Mucosa of rectum (tissue), 2 donors: Measurements from ENCODE around the gene PLEKHG3.

Experiments
- H3K27ac ChIP-seq, 2 donors: one replicate each; pipeline ENCODE4 v1.7.0; 2013; ENCODE audit warnings: inconsistent platforms in 2 of 2, low read depth in 2 of 2, low read length in 2 of 2
- H3K27me3 ChIP-seq, 2 donors: one replicate each; pipeline ENCODE4 v1.7.0; 2013; ENCODE audit warnings: low read length in 2 of 2; ENCODE audit not compliant: control insufficient read depth in 2 of 2, insufficient read depth in 2 of 2
- H3K36me3 ChIP-seq, 2 donors: one replicate each; pipeline ENCODE4 v1.7.0; 2013; ENCODE audit warnings: low read length in 2 of 2; ENCODE audit not compliant: control insufficient read depth in 2 of 2, insufficient read depth in 2 of 2
- H3K4me1 ChIP-seq, 2 donors: one replicate each; pipeline ENCODE4 v1.7.0; 2013; ENCODE audit warnings: low read length in 2 of 2, mild to moderate bottlenecking in 1 of 2; ENCODE audit not compliant: control insufficient read depth in 2 of 2, insufficient read depth in 2 of 2
- H3K4me3 ChIP-seq, 2 donors: one replicate each; pipeline ENCODE4 v1.7.0; 2013; ENCODE audit warnings: low read length in 2 of 2
- H3K9ac ChIP-seq, 2 donors: one replicate each; pipeline ENCODE4 v1.7.0; 2013; ENCODE audit warnings: low read length in 2 of 2, low read depth in 1 of 2, mild to moderate bottlenecking in 1 of 2
- H3K9me3 ChIP-seq, 2 donors: one replicate each; pipeline ENCODE4 v1.7.0; 2013; ENCODE audit warnings: low read length in 2 of 2; ENCODE audit not compliant: control insufficient read depth in 2 of 2
- donor health status: healthy.
- donor health status: Normal muscosa, but diverticular disease.

PLEKHG3 gene

DNA sequence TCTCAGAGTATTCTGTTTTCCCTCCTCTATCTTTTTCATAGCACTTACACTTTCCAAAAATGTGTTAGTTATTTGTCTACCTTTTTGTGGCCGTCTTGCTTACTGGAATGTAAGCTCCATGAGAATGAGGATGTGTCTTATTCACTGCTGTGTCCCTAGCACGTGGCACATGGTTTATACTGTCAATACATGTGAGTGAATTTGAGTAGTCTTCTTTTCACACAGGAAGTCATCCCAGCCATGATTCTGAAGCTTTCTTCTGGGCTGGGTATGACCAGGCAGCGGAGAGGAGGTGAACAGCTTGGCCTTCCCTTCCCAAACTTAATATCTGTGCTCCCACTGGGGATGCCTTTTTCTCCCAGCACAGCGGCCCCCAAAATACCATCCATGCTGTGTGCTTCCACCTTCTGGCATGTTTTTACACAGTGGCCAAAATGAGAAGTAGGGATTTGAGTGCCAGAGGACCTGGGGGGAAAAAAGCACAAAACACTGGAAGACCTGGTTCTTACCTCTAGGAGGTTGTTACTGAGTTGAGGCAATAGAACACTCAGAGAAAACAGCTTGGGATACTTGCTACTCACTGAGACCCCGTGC, 10.3 kb downstream of the PLEKHG3 start:
- H3K4me3 ChIP-seq = no peak overlapping the region
- peaks cover 43 to 48% of the 10 kb centered on the region in 2 donors for H3K4me1 ChIP-seq
- H3K9me3 ChIP-seq = no peaks in the 10 kb centered on the region
- H3K36me3 ChIP-seq = peaks cover 0 to 3% of the 10 kb centered on the region in 2 donors
- H3K9ac ChIP-seq = no peak overlapping the region
- no peaks in the 10 kb centered on the region for H3K27me3 ChIP-seq
- H3K27ac ChIP-seq = no peak overlapping the region

- H3K27me3 ChIP-seq = no peaks in the 10 kb centered on the region
- peak overlapping the region in 1 of 2 donors; percentile 60 for H3K9ac ChIP-seq
- no peak overlapping the region for H3K4me3 ChIP-seq
- no peaks in the 10 kb centered on the region for H3K9me3 ChIP-seq
- H3K27ac ChIP-seq = no peak overlapping the region
- H3K4me1 ChIP-seq = peaks cover 49 to 50% of the 10 kb centered on the region in 2 donors
- no peaks in the 10 kb centered on the region for H3K36me3 ChIP-seq
These were observed 11.0 kb downstream of the PLEKHG3 start for GRCh38 chr14:64715146-64715627.

DNA sequence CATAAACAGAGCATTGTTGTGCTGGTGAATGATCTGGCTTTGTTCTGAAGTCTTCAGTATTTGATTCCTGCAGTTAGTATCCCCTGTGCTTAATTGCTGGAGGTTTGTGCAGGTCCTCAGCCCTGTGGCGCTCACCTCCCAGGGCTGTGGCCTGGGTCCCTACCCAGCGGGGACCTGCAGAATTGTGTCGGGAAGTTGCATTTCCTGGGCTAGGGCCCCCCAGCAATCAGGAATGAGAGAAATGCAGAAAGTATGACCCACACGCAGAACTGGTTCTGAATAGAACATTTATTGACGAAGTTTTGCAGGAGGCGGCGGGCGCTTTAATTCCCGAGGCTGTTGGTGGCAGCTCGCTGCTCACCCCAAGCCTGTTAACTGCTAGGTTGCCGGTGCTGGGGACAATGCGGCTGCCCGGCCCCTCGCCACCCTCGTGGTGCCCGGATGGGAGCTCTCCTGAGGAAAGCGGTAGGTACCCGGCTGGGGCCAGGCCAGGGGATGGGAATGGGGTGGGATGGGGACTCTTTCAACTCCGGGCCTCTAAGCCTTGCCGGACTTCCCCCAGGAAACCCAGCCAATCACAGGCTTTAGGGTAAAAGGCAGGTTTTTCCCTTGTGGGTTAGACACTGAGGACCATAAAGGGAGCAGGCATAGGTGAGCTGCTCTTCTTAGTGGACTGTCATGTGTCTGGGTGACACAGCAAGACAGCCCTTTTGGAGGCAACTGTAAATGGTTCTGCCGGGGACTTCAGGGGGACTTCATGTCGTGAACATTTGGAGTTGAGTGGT, 11.6 kb downstream of the PLEKHG3 start:
- peak overlapping the region in 1 of 2 donors; percentile 60 for H3K9ac ChIP-seq
- H3K4me1 ChIP-seq = peaks cover 56 to 57% of the 10 kb centered on the region in 2 donors

DNA sequence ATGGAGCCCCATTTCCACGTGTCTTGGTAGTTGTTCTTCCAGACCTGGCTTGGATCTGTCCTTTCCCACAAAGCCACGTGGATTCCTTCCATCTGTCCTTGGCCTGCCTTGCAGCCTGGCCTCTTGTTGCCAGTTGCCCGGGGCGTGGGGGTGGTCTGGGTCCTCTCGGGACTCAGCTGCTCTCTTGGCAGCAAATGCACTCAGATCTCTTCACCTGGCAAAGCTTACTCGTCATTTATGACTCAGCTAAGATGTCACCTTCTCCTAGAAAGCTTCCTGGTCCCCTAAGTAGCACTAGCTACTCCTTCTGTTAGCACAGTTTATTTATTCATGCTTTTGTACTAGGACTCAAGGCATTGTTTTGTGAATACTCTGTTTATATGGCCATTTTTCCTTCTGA, 13.6 kb downstream of the PLEKHG3 start:
- no peak overlapping the region for H3K4me3 ChIP-seq
- no peaks in the 10 kb centered on the region for H3K36me3 ChIP-seq
- H3K27me3 ChIP-seq = no peaks in the 10 kb centered on the region
- H3K4me1 ChIP-seq = peaks cover 73 to 76% of the 10 kb centered on the region in 2 donors
- H3K9me3 ChIP-seq = no peaks in the 10 kb centered on the region
- H3K9ac ChIP-seq = peak overlapping the region in 1 of 2 donors; percentile 28
- H3K27ac ChIP-seq = peak overlapping the region; percentile 90 to 98

More for the DNA sequence above, 11.6 kb downstream of the PLEKHG3 start:
- Histone ChIP-seq H3K36me3 (no peaks in the 10 kb centered on the region), H3K4me3 (peak overlapping the region; percentile 20 to 47), H3K9me3 (no peaks in the 10 kb centered on the region), H3K27ac (peak overlapping the region; percentile 90 to 98), H3K27me3 (no peaks in the 10 kb centered on the region)

DNA sequence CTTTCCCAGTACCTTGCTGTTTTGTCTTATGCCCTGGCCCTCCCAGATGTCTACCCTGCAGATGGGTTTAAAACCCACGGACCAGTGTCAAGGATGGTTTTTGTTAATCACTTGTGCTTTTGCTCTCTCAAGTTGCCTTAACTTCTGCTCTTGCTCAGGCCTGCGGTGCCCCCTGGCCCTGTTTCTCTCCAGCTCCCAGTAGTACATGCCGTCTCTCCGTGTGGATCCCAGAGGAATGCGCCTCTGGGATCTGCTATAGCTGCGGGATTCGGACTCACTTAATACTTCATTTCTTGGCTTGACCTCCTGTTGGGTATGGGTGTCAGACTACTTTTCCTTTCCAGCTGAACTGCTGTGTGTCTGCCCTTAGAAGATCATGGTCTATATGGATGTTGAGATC, 14.5 kb downstream of the PLEKHG3 start:
- H3K9me3 ChIP-seq = no peaks in the 10 kb centered on the region
- no peaks in the 10 kb centered on the region for H3K27me3 ChIP-seq
- H3K4me3 ChIP-seq = peak overlapping the region in 1 of 2 donors; percentile 1
- peaks cover 75 to 84% of the 10 kb centered on the region in 2 donors for H3K4me1 ChIP-seq
- no peaks in the 10 kb centered on the region for H3K36me3 ChIP-seq
- H3K27ac ChIP-seq = peak overlapping the region; percentile 90 to 98
- peak overlapping the region in 1 of 2 donors; percentile 63 for H3K9ac ChIP-seq

- peaks cover 83 to 92% of the 10 kb centered on the region in 2 donors for H3K4me1 ChIP-seq
- H3K27ac ChIP-seq = peak overlapping the region; percentile 90 to 98
- H3K4me3 ChIP-seq = peak overlapping the region in 1 of 2 donors; percentile 14
- no peaks in the 10 kb centered on the region for H3K27me3 ChIP-seq
- H3K9me3 ChIP-seq = no peaks in the 10 kb centered on the region
- H3K9ac ChIP-seq = peak overlapping the region; percentile 57 to 63
- H3K36me3 ChIP-seq = no peaks in the 10 kb centered on the region
These were observed 15.4 kb downstream of the PLEKHG3 start for GRCh38 chr14:64719601-64720000.

- H3K27ac ChIP-seq = peak overlapping the region; percentile 90 to 98
- no peaks in the 10 kb centered on the region for H3K9me3 ChIP-seq
- H3K36me3 ChIP-seq = no peaks in the 10 kb centered on the region
- peaks cover 88 to 95% of the 10 kb centered on the region in 2 donors for H3K4me1 ChIP-seq
- H3K9ac ChIP-seq = peak overlapping the region; percentile 57 to 63
- H3K27me3 ChIP-seq = no peaks in the 10 kb centered on the region
- peak overlapping the region; percentile 14 to 54 for H3K4me3 ChIP-seq
These were observed 15.9 kb downstream of the PLEKHG3 start for GRCh38 chr14:64720131-64720576.

- Histone ChIP-seq H3K27ac (peak overlapping the region; percentile 90 to 98), H3K9me3 (no peaks in the 10 kb centered on the region), H3K9ac (peak overlapping the region; percentile 41 to 63), H3K36me3 (no peaks in the 10 kb centered on the region), H3K27me3 (no peaks in the 10 kb centered on the region), H3K4me3 (no peak overlapping the region), H3K4me1 (peaks cover 89 to 97% of the 10 kb centered on the region in 2 donors)
These were observed 17.2 kb downstream of the PLEKHG3 start for GRCh38 chr14:64721391-64721791.

DNA sequence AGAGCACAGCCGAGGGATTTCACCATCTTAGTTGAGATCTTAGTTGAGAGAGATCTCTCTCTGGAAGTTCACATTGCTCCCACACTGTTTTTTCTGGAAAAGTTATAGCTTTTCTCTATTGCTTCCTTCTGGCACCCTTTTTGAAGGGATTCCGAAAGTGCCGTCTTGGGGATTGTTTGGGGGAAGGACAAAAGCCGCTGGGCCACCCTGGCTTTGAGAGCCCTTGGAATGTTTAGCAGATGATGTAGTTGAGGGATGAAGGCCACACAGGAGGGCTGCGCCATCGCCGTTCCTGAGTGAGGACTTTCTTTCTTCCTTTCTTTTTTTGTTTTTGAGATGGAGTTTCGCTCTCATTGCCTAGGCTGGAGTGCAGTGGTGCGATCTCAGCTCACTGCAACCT, 17.7 kb downstream of the PLEKHG3 start:
- Histone ChIP-seq H3K9ac (peak overlapping the region; percentile 41 to 63), H3K9me3 (no peaks in the 10 kb centered on the region), H3K36me3 (no peaks in the 10 kb centered on the region), H3K27me3 (no peaks in the 10 kb centered on the region), H3K4me3 (no peak overlapping the region), H3K4me1 (peaks cover 87 to 97% of the 10 kb centered on the region in 2 donors), H3K27ac (peak overlapping the region; percentile 90 to 98)

DNA sequence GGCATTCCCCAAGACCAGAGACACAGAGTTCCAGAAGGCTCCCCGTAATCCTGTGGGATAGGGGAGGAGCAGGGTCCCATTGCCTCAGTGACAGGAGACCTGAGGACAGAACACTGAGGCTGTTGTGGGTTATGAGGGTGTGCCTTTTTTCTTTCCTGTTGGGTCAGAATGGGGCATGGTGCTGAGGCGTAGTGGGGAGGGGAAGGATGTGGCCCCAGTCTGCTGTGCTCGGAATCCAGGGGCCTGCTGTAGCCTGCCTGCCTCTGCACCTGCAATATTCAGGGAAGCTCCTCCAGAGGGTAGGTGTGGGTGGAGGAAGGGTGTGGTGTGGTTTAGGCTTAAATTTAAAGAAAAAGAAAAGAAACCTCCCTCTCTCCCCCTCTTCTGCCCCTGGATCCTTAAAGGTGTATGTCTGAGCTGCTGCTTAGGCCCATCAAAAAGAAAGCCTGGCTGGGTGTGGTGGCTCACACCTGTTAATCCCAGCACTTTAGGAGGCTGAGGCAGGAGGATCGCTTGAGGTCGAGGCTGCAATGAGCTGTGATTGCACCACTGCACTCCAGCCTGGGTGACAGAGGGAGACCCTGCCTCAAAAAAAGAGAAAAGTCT, 18.7 kb downstream of the PLEKHG3 start:
- Histone ChIP-seq H3K36me3 (peaks cover 4 to 5% of the 10 kb centered on the region in 2 donors), H3K27ac (peak overlapping the region; percentile 90 to 98), H3K27me3 (no peaks in the 10 kb centered on the region), H3K9me3 (no peaks in the 10 kb centered on the region), H3K4me1 (peaks cover 79 to 90% of the 10 kb centered on the region in 2 donors), H3K9ac (peak overlapping the region in 1 of 2 donors; percentile 59), H3K4me3 (no peak overlapping the region)
